Measurements from ENCODE around the gene ZFP36L1. TPM values are rescaled to one million over a fixed set of nuclear protein-coding genes. Genes with fewer than 3 reads are reported as not detected.

The ZFP36L1 gene
- total RNA-seq, 2 donors from 2014 or later, result 99.4 to 99.6 TPM

DNA sequence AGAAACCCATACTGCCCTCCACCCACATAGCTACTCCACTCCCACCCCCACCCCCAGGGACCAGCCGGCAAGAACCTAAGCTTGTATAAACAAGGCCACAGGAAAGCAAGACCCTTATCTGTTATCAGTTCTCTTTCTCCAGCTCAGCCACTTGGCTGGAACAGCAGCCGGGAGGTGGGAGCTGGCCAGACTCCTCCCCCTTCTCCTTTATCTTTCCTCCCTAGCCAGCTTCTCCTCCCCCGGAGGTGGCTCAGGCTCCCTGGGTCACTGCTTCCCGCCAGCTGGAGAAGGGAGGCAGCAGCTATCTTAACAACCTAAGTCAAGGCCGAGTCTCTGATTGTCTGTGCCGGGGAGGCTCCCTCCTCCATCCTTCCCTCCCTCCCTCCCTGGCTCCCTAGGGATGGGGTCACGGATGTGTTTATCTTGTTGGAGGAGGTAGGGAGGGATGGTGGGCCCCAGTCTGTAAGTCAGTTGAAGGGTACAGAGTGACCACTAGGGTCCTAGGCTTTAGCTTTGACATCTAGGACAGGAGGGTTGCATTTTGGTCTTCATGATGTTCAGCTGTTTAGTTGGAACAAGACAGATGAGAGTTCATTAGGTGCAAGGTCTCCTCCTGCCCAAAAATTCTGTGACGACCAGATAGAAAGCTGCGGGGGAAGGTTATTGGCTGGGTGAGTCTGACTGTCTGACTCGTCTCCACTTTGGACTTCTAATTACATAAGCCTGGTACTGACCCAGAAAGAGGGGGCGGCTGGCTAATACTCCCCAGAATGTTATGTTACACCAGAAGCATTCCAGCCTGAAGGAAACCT is 29.7 kb downstream of the ZFP36L1 start:
- DNase-seq, result peak; percentile 93
- WGBS, 2 experiments (ENCODE audit: insufficient coverage in 1 of 2, insufficient read length in 1 of 2), result 39 to 76% methylated on average over 4 to 9 of the region's 11 CpGs

DNA sequence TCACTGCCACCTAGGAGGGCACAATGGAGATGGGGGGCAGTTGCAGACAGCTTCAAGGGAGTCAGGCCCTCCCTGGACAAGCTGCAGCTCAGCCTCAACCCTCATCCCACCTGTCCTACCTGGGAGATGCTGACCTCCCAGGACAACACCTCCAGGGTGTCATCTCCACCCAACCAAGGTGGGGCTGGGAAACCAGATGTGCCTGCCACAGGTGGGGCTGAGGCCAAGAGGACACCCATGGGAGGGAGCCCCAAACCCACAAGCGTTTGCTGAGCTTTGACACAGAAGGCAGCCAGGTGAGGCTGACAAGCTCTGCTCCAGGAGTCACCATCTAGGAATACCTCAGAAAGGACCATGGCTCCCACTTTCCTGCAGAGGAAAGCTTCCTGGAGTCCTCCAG is 31.5 kb downstream of the ZFP36L1 start:
- no peaks in the 10 kb centered on the region for H3K36me3 Mint-ChIP-seq (ENCODE audit: low read depth)
- TF ChIP-seq, protein P1, sequence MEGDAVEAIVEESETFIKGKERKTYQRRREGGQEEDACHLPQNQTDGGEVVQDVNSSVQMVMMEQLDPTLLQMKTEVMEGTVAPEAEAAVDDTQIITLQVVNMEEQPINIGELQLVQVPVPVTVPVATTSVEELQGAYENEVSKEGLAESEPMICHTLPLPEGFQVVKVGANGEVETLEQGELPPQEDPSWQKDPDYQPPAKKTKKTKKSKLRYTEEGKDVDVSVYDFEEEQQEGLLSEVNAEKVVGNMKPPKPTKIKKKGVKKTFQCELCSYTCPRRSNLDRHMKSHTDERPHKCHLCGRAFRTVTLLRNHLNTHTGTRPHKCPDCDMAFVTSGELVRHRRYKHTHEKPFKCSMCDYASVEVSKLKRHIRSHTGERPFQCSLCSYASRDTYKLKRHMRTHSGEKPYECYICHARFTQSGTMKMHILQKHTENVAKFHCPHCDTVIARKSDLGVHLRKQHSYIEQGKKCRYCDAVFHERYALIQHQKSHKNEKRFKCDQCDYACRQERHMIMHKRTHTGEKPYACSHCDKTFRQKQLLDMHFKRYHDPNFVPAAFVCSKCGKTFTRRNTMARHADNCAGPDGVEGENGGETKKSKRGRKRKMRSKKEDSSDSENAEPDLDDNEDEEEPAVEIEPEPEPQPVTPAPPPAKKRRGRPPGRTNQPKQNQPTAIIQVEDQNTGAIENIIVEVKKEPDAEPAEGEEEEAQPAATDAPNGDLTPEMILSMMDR (conservative IDR thresholded peaks at IDR 0.05), result no peak
- Histone ChIP-seq H3K9me3 (ENCODE audit: control insufficient read depth, low read length) (no peaks in the 10 kb centered on the region), H3K9ac (ENCODE audit: extremely low read depth, low read length, poor library complexity, severe bottlenecking) (no peak overlapping the region), H3K4me1 (ENCODE audit: control insufficient read depth, insufficient read depth, low read length) (peaks cover 7% of the 10 kb centered on the region), H3K27ac (ENCODE audit: low read depth, low read length) (no peak overlapping the region), H3K36me3 (ENCODE audit: control insufficient read depth, insufficient read depth, low read length) (no peaks in the 10 kb centered on the region), H3K4me3 (ENCODE audit: low read length) (no peak overlapping the region), H3K27me3 (ENCODE audit: control insufficient read depth, insufficient read depth, low read length, poor library complexity, severe bottlenecking) (no peaks in the 10 kb centered on the region)
- WGBS, 2 experiments (ENCODE audit: insufficient coverage in 1 of 2, insufficient read length in 1 of 2), result 91 to 100% methylated on average over 1 of the region's 1 CpG
- H3K27me3 Mint-ChIP-seq (ENCODE audit: insufficient read depth), result no peaks in the 10 kb centered on the region
- H3K27ac Mint-ChIP-seq, result no peak overlapping the region
- no peak for DNase-seq
- peaks cover 47% of the 10 kb centered on the region for H3K4me1 Mint-ChIP-seq
- H3K4me3 Mint-ChIP-seq, result no peak overlapping the region
- H3K9me3 Mint-ChIP-seq, result no peaks in the 10 kb centered on the region

More for the DNA sequence above, 29.7 kb downstream of the ZFP36L1 start:
- no peaks in the 10 kb centered on the region for H3K27me3 ChIP-seq (ENCODE audit: control insufficient read depth, insufficient read depth, low read length, poor library complexity, severe bottlenecking)
- H3K27ac ChIP-seq (ENCODE audit: low read depth, low read length), result no peak overlapping the region
- H3K27ac Mint-ChIP-seq, result no peak overlapping the region
- H3K4me1 Mint-ChIP-seq, result peaks cover 40% of the 10 kb centered on the region
- H3K27me3 Mint-ChIP-seq (ENCODE audit: insufficient read depth), result no peaks in the 10 kb centered on the region
- H3K4me1 ChIP-seq (ENCODE audit: control insufficient read depth, insufficient read depth, low read length), result peaks cover 7% of the 10 kb centered on the region
- no peaks in the 10 kb centered on the region for H3K36me3 ChIP-seq (ENCODE audit: control insufficient read depth, insufficient read depth, low read length)
- TF ChIP-seq, protein P1 (conservative IDR thresholded peaks at IDR 0.05), result peak; percentile 63
- H3K9ac ChIP-seq (ENCODE audit: extremely low read depth, low read length, poor library complexity, severe bottlenecking), result no peak overlapping the region
- no peaks in the 10 kb centered on the region for H3K9me3 Mint-ChIP-seq
- no peaks in the 10 kb centered on the region for H3K36me3 Mint-ChIP-seq (ENCODE audit: low read depth)
- H3K4me3 ChIP-seq (ENCODE audit: low read length), result peak overlapping the region; percentile 58
- no peaks in the 10 kb centered on the region for H3K9me3 ChIP-seq (ENCODE audit: control insufficient read depth, low read length)
- H3K4me3 Mint-ChIP-seq, result no peak overlapping the region

DNA sequence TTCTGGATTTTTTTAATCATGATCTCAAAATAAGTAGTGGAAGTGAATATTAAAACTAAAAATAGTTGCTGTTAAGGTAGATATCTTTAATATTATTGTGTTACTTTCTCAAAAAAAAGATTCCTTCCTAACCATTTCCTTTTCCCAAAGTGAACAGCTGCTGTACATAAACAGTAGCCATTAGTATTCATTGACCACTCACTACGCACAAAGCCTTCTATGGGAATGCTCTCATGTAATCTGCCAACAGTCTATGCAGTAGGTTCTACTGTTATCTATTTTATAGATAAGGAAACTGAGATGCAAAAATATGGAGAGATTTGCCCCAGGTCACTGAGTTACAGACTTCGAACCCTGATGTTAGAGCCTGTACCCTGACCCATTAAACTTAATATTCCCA is 32.1 kb downstream of the ZFP36L1 start:
- DNase-seq, result no peak
- Histone ChIP-seq H3K27me3 (ENCODE audit: control insufficient read depth, insufficient read depth, low read length, poor library complexity, severe bottlenecking) (no peaks in the 10 kb centered on the region), H3K36me3 (ENCODE audit: control insufficient read depth, insufficient read depth, low read length) (no peaks in the 10 kb centered on the region), H3K4me1 (ENCODE audit: control insufficient read depth, insufficient read depth, low read length) (peaks cover 7% of the 10 kb centered on the region), H3K4me3 (ENCODE audit: low read length) (no peak overlapping the region), H3K9me3 (ENCODE audit: control insufficient read depth, low read length) (no peaks in the 10 kb centered on the region), H3K9ac (ENCODE audit: extremely low read depth, low read length, poor library complexity, severe bottlenecking) (no peak overlapping the region), H3K27ac (ENCODE audit: low read depth, low read length) (no peak overlapping the region)
- Mint-ChIP-seq H3K4me1 (peaks cover 50% of the 10 kb centered on the region), H3K36me3 (ENCODE audit: low read depth) (no peaks in the 10 kb centered on the region), H3K27me3 (ENCODE audit: insufficient read depth) (no peaks in the 10 kb centered on the region), H3K4me3 (no peak overlapping the region), H3K9me3 (no peaks in the 10 kb centered on the region), H3K27ac (no peak overlapping the region)
- WGBS, 2 experiments (ENCODE audit: insufficient coverage in 1 of 2, insufficient read length in 1 of 2), result 95 to 100% methylated on average over 1 to 2 of the region's 2 CpGs
- TF ChIP-seq, protein P1 (conservative IDR thresholded peaks at IDR 0.05), result no peak
